ENCODE results near the gene MED17. TPM values are rescaled to one million over a fixed set of nuclear protein-coding genes. Genes with fewer than 3 reads are reported as not detected.
"Not testable (repeated sequence)": the region's sequence is repeated elsewhere in the genome, so short reads cannot be mapped to it uniquely, and the experiment has no call there.

MED17 gene
- total RNA-seq, 1 donor from 2014 or later: 23.7 TPM

- DNase-seq (ENCODE audit: low read depth) (peak; percentile 70), FAIRE-seq (no peak)
Observed at GRCh38 chr11:93741882-93742226, 42.2 kb upstream of the MED17 start.

GRCh38 chr11:93743291-93743690 lies 40.8 kb upstream of the MED17 start:
- no peak for TF ChIP-seq CTCF (IDR thresholded peaks at IDR 0.05; ENCODE audit: insufficient read depth, low read length, severe bottlenecking)
- Histone ChIP-seq H3K36me3 (ENCODE audit: control insufficient read depth, insufficient read depth, low read length) (peaks cover 4% of the 10 kb centered on the region), H3K4me3 (ENCODE audit: low read depth, low read length) (no peak overlapping the region), H3K27me3 (ENCODE audit: control insufficient read depth, insufficient read depth, low read length) (no peaks in the 10 kb centered on the region)
- FAIRE-seq (no peak), DNase-seq (ENCODE audit: low read depth) (no peak)

More at GRCh38 chr11:93741882-93742226, 42.2 kb upstream of the MED17 start:
- Histone ChIP-seq H3K36me3 (ENCODE audit: control insufficient read depth, insufficient read depth, low read length) (peaks cover 7% of the 10 kb centered on the region), H3K4me3 (ENCODE audit: low read depth, low read length) (peak overlapping the region; percentile 74), H3K27me3 (ENCODE audit: control insufficient read depth, insufficient read depth, low read length) (no peaks in the 10 kb centered on the region)
- TF ChIP-seq CTCF (IDR thresholded peaks at IDR 0.05; ENCODE audit: insufficient read depth, low read length, severe bottlenecking): no peak

- H3K4me3 ChIP-seq (ENCODE audit: low read depth, low read length): no peak overlapping the region
- no peak for TF ChIP-seq CTCF (IDR thresholded peaks at IDR 0.05; ENCODE audit: insufficient read depth, low read length, severe bottlenecking)
- no peak for FAIRE-seq
Observed at GRCh38 chr11:93744669-93745004, 39.4 kb upstream of the MED17 start.

GRCh38 chr11:93745005-93745755 lies 38.9 kb upstream of the MED17 start:
- DNase-seq (ENCODE audit: low read depth); H3K36me3 ChIP-seq (ENCODE audit: control insufficient read depth, insufficient read depth, low read length); H3K4me3 ChIP-seq (ENCODE audit: low read depth, low read length); FAIRE-seq; H3K27me3 ChIP-seq (ENCODE audit: control insufficient read depth, insufficient read depth, low read length): not testable (repeated sequence)

More at GRCh38 chr11:93744669-93745004, 39.4 kb upstream of the MED17 start:
- peaks cover 3% of the 10 kb centered on the region for H3K36me3 ChIP-seq (ENCODE audit: control insufficient read depth, insufficient read depth, low read length)
- H3K27me3 ChIP-seq (ENCODE audit: control insufficient read depth, insufficient read depth, low read length): no peaks in the 10 kb centered on the region
- no peak for DNase-seq (ENCODE audit: low read depth)

- DNase-seq (ENCODE audit: low read depth) (no peak), FAIRE-seq (no peak)
- Histone ChIP-seq H3K36me3 (ENCODE audit: control insufficient read depth, insufficient read depth, low read length) (no peaks in the 10 kb centered on the region), H3K27me3 (ENCODE audit: control insufficient read depth, insufficient read depth, low read length) (no peaks in the 10 kb centered on the region), H3K4me3 (ENCODE audit: low read depth, low read length) (no peak overlapping the region)
- no peak for TF ChIP-seq CTCF (IDR thresholded peaks at IDR 0.05; ENCODE audit: insufficient read depth, low read length, severe bottlenecking)
Observed at GRCh38 chr11:93746101-93746500, 38.0 kb upstream of the MED17 start.

- no peaks in the 10 kb centered on the region for H3K27me3 ChIP-seq (ENCODE audit: control insufficient read depth, insufficient read depth, low read length)
- DNase-seq (ENCODE audit: low read depth) (no peak), FAIRE-seq (no peak)
- H3K4me3 ChIP-seq (ENCODE audit: low read depth, low read length): no peak overlapping the region
- no peak for TF ChIP-seq CTCF (IDR thresholded peaks at IDR 0.05; ENCODE audit: insufficient read depth, low read length, severe bottlenecking)
- no peaks in the 10 kb centered on the region for H3K36me3 ChIP-seq (ENCODE audit: control insufficient read depth, insufficient read depth, low read length)
Observed at GRCh38 chr11:93747122-93747521, 37.0 kb upstream of the MED17 start.
